Right renal pelvis (tissue), 4 donors: Measurements from ENCODE around the gene ATP7B. TPM values are rescaled to one million over a fixed set of nuclear protein-coding genes. Genes with fewer than 3 reads are reported as not detected.
A peak's percentile ranks its signal among the peaks of the same experiment; 100 is the strongest.

Source experiments
- DNase-seq, 4 donors: peaks; one replicate each; pipeline ENCODE4 v3.0.0-alpha.2; 2013; ENCODE audit warnings: low read depth in 4 of 4, low spot score in 3 of 4, missing footprints in 1 of 4
- polyA plus RNA-seq, 4 donors: library from polyadenylated mRNA; unstranded; fragments of 120-200 nt; gene quantifications; one replicate each; pipeline ENCODE4 v1.2.1, GENCODE V29; 2013; ENCODE audit not compliant: insufficient read length in 4 of 4

The ATP7B gene
- polyA plus RNA-seq, 4 donors, result 15.8 to 19.1 (median 18.3) TPM

- no peak for DNase-seq
These were observed 32.3 kb downstream of the ATP7B start for GRCh38 chr13:51978796-51979556.

DNA sequence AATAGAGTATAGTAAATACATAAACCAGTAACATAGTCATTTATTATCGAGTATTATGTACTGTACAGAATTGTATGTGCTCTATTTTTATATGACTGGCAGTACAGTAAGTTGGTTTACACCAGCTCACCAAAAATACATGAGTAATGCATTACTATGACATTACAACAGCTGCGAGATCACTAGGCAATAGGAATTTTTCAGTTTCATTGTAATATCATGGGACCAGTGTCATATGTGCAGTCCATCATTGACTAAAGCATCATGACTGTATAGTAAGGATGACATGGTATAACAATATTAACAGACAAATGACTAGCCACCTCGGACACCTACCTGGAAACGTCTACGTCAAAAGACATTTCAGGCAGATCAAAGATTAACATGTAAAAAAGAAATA is 33.6 kb downstream of the ATP7B start:
- DNase-seq, result no peak

DNA sequence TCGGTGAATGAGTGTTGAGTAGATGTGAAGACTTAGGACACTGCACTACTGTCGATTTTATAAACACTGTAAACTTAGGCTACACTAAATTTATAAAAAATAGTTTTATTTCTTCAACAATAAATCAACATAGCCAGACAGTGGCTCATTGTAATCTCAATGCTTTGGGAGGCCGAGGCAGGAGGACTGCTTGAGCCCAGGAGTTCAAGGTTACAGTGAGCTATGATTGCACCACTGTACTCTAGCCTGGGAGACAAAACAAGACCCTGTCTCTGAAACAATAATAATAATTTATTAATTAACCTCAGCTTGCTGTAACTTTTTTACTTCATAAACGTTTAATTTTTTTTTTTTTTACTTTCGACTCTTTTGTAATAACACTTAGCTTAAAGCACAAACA is 34.4 kb downstream of the ATP7B start:
- DNase-seq, result no peak

DNA sequence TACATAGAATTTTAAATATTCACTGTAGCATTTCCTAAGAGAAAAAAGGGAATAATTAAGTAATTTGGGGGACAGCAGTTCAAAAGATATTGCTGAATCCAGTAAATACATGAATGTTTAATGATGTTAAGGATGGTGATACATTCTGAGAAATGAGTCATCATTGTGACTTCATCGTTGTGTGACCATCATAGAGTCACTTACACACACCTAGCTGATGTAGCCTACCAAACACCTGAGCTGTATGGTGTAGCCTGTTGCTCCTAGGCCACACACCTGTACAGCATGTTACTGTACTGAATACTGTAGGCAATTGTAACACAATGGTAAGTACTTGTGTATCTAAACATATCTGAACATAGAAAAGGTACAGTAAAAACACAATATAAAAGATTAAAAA is 34.8 kb downstream of the ATP7B start:
- DNase-seq, result no peak

- DNase-seq, result no peak
These were observed 36.8 kb downstream of the ATP7B start for GRCh38 chr13:51974482-51974881.

DNA sequence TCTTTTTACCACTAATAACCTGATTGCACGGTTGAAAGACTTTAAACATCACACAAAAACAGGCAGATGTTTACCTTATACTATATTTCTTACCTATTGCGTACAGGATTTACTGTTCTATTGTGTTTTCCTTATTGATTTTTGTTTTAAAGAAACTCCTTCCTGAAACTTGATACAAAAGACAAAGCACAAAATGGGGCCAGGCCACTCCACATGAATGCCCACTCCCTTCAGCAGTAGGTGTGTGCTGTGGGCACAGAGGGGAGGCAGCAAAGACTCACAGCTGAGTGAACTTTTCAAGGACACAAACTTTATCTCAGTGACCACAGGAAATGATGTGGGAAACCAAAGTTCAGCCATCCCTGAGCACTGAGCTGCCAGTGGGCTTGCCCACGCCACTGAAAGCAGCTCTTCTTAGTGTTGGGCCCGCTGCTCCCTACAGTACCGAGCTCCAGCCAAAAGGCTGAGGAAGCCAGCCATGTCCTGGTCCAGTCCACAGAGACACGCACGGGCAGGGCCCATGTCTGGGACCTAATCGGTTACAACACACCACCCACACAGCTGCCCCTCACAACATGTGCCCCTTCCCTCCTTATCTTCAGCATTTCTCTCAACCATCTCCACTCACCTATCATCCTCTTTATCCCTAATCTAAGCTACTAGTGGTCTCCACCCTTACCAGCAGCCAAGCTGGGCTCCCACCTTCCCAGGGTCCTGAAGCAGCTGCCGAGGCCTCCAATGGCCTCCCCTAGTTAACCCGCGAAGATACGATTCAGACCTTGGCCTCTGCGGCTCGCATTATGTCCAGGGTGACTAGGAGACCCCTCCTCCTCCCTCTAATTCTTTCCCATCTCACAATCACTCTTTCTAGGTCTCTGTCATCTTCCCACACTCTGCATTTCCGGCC is 39.5 kb downstream of the ATP7B start:
- DNase-seq, result no peak

- DNase-seq, result no peak
These were observed 40.9 kb downstream of the ATP7B start for GRCh38 chr13:51970349-51970748.

DNA sequence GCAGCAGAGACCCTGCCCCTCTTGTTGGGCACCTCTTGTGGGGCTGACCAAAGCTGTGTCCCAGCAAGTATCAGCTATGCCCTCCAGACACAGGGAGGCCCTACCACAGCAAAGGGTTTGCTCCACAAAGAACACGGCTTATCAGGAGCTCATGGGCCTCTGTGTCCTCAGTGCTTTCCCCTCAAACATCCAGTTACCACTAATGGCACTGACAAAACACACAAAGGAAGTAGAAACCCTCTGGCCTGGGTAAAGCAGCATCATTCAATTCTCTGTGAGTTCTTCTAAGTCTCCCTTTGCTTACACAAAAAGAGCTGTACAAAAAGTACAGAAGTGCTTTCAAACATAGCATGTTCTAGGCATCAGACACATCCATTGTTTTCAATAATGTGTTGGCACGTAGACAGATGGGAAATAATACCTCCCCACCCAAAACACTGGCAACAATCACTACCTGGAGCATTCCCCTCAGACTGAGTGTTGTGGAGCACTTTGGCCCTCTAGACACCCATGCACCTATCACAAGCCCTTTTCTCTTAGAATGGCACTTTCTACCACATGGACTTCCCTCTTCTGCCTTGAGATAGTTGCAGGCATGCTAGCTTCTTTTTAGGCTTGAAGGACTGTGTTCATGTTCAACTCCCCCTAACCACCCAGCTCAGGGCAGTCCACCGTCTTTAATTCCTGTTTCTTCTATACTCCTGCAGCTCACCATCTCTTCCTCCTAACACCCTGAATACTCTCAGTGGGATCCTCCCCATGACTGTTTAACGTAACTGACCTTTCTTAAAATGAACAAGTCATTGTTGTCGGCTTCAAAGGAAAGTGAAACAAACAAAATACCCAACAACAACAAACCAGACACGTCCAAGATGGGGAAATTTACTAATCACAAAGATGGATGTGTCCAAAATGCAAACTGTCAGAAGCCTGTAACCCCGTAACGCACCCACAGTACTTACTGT is 43.5 kb downstream of the ATP7B start:
- no peak for DNase-seq

GRCh38 chr13:51966186-51966585 is 45.1 kb downstream of the ATP7B start:
- DNase-seq, result no peak

GRCh38 chr13:51961493-51962403 is 49.5 kb downstream of the ATP7B start:
- DNase-seq, result no peak

- no peak for DNase-seq
These were observed 50.5 kb downstream of the ATP7B start for GRCh38 chr13:51960766-51961165.

DNA sequence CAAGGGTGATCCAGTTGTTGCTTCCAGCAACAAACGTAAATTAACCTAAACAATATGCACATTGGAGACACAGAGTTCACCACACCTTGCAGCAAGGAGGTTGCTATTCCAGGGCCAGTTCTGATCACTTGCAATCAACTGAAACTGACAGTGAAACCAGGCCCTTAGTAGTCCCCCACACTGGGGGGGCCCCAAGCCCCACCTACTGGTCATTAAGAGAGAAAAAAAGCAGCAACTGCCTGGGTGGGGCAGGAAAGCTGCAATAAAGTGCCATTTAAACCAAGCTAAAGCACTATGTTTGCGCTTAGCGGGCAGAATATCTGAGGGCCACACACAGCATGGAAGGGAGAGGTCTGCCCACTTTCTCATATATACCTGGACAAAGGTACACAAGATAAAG is 51.5 kb downstream of the ATP7B start:
- DNase-seq, result no peak

GRCh38 chr13:51958217-51958547 is 53.1 kb downstream of the ATP7B start:
- no peak for DNase-seq

DNA sequence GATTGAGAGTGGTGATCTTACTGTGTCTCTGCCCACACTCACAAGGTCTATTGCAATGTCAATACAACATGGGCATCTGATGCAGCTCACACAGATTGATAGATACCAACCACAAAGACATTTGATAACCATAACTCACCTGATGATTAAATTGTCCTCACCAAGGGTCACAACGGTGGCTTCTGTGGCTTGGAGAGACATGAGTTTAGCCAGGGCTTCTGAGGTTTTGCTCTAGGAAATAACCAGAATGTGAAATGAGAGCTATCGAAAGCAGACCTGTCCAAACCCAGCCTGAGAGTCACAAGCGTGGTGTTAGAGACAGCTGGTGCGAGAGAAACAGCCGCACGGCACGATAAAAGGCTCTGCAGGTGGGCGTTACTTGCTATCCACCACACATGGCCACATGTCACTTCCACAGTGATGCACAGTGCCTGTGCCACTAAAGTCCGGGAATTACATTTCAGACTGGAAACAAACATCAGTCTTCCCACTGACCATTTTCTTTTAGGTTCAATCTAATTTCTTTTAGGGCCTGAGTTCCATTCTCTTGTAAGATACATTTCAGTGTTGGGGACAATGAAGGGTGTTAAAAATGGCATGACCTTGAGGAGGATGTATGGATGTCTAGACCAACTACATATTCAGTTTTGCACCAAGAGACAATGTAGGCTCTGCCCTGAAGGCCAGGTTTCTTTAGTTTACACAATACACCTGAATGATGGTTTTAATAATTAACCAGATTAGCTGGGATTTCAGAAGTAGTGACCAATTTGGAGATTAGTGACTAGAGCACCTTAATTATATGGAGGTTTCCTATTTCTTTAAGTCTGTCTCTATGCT is 53.7 kb downstream of the ATP7B start:
- DNase-seq, result no peak

DNA sequence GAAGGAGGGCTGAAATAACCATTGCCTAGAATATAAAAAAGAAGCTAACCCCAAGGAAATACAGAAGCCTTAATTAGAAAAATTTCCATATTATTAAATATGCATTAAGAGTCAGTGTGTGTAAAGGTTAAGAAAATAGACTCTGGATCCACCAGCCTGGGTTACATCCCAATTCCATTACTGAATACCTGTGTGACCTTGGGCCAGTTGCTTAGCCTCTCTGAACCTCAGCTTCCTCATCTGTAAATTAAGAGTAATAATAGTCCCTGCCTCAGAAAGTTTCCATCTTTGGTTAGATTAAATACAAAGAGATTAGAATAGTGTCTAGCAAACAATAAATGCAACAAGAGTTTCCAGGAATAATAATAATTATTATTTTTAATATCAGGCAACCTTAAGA is 54.5 kb downstream of the ATP7B start:
- DNase-seq, result no peak

DNA sequence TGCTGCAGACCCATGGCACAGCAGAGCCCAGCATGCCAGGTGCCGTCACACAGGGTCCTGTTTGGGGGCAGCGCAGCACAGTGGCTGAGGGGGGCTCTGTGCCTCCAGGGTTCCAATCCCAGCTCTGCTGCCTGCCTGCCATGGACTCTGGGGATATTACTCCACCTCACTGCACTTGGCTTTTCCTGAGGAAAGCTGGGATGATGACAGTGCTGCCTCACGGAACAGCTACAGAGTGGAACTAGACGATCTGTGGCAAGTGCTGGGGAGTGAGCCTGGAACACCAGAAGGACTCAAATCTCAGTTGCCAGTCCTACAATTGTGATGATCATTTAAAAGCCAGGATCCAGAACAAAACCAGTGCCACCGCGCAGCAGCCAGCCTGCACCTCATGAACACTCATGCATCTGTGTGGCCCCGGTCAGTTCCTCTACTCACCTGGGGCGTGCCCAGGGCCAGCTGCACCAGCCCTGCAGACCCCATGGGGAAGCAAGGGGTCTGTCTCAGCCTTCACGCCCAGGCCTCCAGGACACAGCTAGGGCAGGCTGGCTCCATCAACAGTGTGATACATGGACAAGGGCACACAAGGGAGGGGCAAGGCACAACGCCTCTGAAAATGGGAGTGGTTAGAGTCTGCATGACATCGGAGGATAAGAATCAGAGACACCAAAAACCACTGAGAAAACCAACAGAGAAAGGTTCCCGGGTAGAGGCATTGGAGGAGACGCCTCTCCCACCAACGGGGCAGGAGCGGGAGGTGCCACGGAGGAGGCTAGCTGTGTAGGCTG is 55.2 kb downstream of the ATP7B start:
- DNase-seq, result no peak

DNA sequence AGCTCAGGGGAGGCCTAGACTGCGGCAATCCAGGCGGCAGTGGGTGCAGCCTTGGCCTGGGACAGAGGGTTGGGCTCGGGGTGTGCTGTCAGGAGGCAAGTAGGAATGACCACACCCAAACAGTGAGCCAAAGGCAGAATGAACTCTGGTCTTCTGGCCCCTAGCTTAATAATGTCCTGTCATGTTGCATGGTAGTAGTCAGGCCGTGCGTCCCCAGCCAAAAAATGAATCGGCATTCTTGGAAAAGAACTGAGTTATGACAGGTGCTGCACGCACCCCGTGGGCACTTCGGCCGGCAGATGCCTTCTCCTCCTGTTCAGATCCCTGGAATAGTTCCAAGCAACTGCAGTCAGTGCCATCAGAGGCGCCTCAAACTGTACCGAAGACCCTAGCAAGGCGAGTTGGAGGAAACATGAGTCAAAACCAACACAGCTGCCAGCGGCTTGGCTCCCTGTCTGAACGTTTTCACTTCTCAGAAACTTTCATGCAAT is 55.9 kb downstream of the ATP7B start:
- DNase-seq, result peak in 1 of 4 donors; percentile 14
